NCI-H1436 treated with DMSO at 0.1 percent for 48 hours (cell line): Measurements from ENCODE around the gene RALBP1.

Experiments
- DNase-seq: peaks from one replicate; lab custom pipeline; 2025; lab: John Stamatoyannopoulos, UW

The RALBP1 gene

GRCh38 chr18:9507565-9508088 is 32.3 kb downstream of the RALBP1 start:
- no peak for DNase-seq

- no peak for DNase-seq
These were observed 33.2 kb downstream of the RALBP1 start for GRCh38 chr18:9508446-9509025.

- no peak for DNase-seq
These were observed 38.7 kb downstream of the RALBP1 start for GRCh38 chr18:9513971-9514512.

GRCh38 chr18:9516437-9517064 is 41.2 kb downstream of the RALBP1 start:
- DNase-seq: peak; percentile 27

- no peak for DNase-seq
These were observed 42.6 kb downstream of the RALBP1 start for GRCh38 chr18:9517869-9518268.

- no peak for DNase-seq
These were observed 44.1 kb downstream of the RALBP1 start for GRCh38 chr18:9519399-9519798.

- no peak for DNase-seq
These were observed 45.4 kb downstream of the RALBP1 start for GRCh38 chr18:9520666-9521065.

- DNase-seq: no peak
These were observed 46.5 kb downstream of the RALBP1 start for GRCh38 chr18:9521770-9522169.

- DNase-seq: no peak
These were observed 47.6 kb downstream of the RALBP1 start for GRCh38 chr18:9522952-9523351.

- DNase-seq: no peak
These were observed 51.1 kb downstream of the RALBP1 start for GRCh38 chr18:9526458-9526857.

GRCh38 chr18:9530226-9531009 is 55.1 kb downstream of the RALBP1 start:
- no peak for DNase-seq

GRCh38 chr18:9531791-9532410 is 56.6 kb downstream of the RALBP1 start:
- DNase-seq: no peak

GRCh38 chr18:9534844-9535243 is 59.5 kb downstream of the RALBP1 start:
- no peak for DNase-seq

GRCh38 chr18:9535430-9535991 is 60.2 kb downstream of the RALBP1 start:
- no peak for DNase-seq

GRCh38 chr18:9536354-9537152 is 61.2 kb downstream of the RALBP1 start:
- no peak for DNase-seq

- no peak for DNase-seq
These were observed 62.4 kb downstream of the RALBP1 start for GRCh38 chr18:9537677-9538076.

- no peak for DNase-seq
These were observed 64.0 kb downstream of the RALBP1 start for GRCh38 chr18:9539283-9539682.

- DNase-seq: no peak
These were observed 64.6 kb downstream of the RALBP1 start for GRCh38 chr18:9539938-9540337.

GRCh38 chr18:9542924-9543323 is 67.6 kb downstream of the RALBP1 start:
- no peak for DNase-seq

- DNase-seq: no peak
These were observed 69.7 kb downstream of the RALBP1 start for GRCh38 chr18:9545029-9545428.

- no peak for DNase-seq
These were observed 71.2 kb downstream of the RALBP1 start for GRCh38 chr18:9546468-9546867.
